Measurements from ENCODE around the gene CCDC200. TPM values are rescaled to one million over a fixed set of nuclear protein-coding genes. Genes with fewer than 3 reads are reported as not detected.

The CCDC200 gene
- total and polyA plus RNA-seq, 2 of the 13 experiments (the other 11 are each of a cell fraction or from before 2014, with no cell fraction given): not detected

GRCh38 chr17:43175213-43176118 is 53.0 kb downstream of the CCDC200 start (continued):
- no peak for TF ChIP-seq SNAPC4 (CRISPR knock-in tag; IDR thresholded peaks at IDR 0.05)
- 0 out of 2 replicates have a peak, but pooled peaks have one; percentile 40 for TF ChIP-seq DNMT3B (CRISPR knock-in tag; conservative IDR thresholded peaks at IDR 0.05)
- 0 out of 2 replicates have a peak, but pooled peaks have one; percentile 13 for TF ChIP-seq KLF6 (CRISPR knock-in tag; IDR thresholded peaks at IDR 0.05)
- TF ChIP-seq ZNF18 (CRISPR knock-in tag; IDR thresholded peaks at IDR 0.05; ENCODE audit: insufficient replicate concordance): peak; percentile 11
- TF ChIP-seq MIER2 (CRISPR knock-in tag; IDR thresholded peaks at IDR 0.05): no peak
- TF ChIP-seq MEIS2 (CRISPR knock-in tag; IDR thresholded peaks at IDR 0.05): no peak
- TF ChIP-seq ZSCAN29 (CRISPR knock-in tag; conservative IDR thresholded peaks at IDR 0.05): no peak
- peak; percentile 27; the same call in 1 of the 2 replicates for TF ChIP-seq YEATS2 (CRISPR knock-in tag; IDR thresholded peaks at IDR 0.05; ENCODE audit: borderline replicate concordance)
- TF ChIP-seq THAP11 (CRISPR knock-in tag; IDR thresholded peaks at IDR 0.05): 0 out of 2 replicates have a peak, but pooled peaks have one; percentile 30
- 0 out of 2 replicates have a peak, but pooled peaks have one; percentile 39 for TF ChIP-seq ELF4 (CRISPR knock-in tag; IDR thresholded peaks at IDR 0.05; ENCODE audit: borderline replicate concordance)
- peak; percentile 39; the same call in 1 of the 2 replicates for TF ChIP-seq ATF1 (CRISPR knock-in tag; IDR thresholded peaks at IDR 0.05)
- peak; percentile 4 for TF ChIP-seq TEAD3 (CRISPR knock-in tag; optimal IDR thresholded peaks at IDR 0.05; ENCODE audit: borderline replicate concordance)
- TF ChIP-seq ZXDC (CRISPR knock-in tag; IDR thresholded peaks at IDR 0.05): no peak
- TF ChIP-seq POGK (CRISPR knock-in tag; conservative IDR thresholded peaks at IDR 0.05): peak; percentile 98
- no peak for TF ChIP-seq NFIB (CRISPR knock-in tag; IDR thresholded peaks at IDR 0.05; ENCODE audit: borderline replicate concordance)

Data from HepG2 (cell line).